Heart left ventricle (tissue), 13 donors: ENCODE data around the gene MMP24.

Experiments
- POLR2A ChIP-seq, 2 donors: fragments of 450-650 bp; IDR thresholded peaks; one replicate each; pipeline ENCODE4 v1.6.1; 2017; ENCODE audit warnings: antibody characterized with exemption in 2 of 2, mild to moderate bottlenecking in 2 of 2, moderate library complexity in 2 of 2
- TF ChIP-seq, protein P1 (sequence below), 12 donors: fragments of 200-600 bp; sonication (generic) in 4 of 12; IDR thresholded peaks; one replicate each; pipeline versions ENCODE4 v1.5.0 to v1.8.0; 2018 to 2022; ENCODE audit warnings: antibody characterized with exemption in 12 of 12, mild to moderate bottlenecking in 5 of 12
- donor health status: ischemic (EF 13 %, LVEDD 7.1; RV severe dilation, severe dysfunction).
- donor health status: DM: no; HTN: yes; CAD: no.
- donor health status: DM: no; HTN: no; CAD: no.
- donor health status: ischemic (EF 25% LVEDD 6.9; RV normal size, moderate dysfunction).
- donor health status: ischemic (EF 25% LVEDD 5.7; RV mildly dilated, moderate dysfunction).
- donor health status: ischemic (EF 35%, LVEDD 5.7; RV mildly dilated, moderate dysfunction).
- donor health status: nonischemic (EF 11% LVEDD 7.7; RV severe dilation, severe dysfunction).
- donor health status: DM: yes; HTN: yes; CAD: no.
- donor health status: PGD.
- donor health status: ischemic (EF 29% LVEDD 5.4; RV normal size, mild dysfunction).
- donor health status: nonischemic (EF 23%, LVEDD 6.1; RV moderate dilation, normal function).

GRCh38 chr20:35181731-35182130 lies 44.8 kb upstream of the MMP24 start:
- no peak for TF ChIP-seq POLR2A (IDR thresholded peaks at IDR 0.05)
- TF ChIP-seq, protein P1, sequence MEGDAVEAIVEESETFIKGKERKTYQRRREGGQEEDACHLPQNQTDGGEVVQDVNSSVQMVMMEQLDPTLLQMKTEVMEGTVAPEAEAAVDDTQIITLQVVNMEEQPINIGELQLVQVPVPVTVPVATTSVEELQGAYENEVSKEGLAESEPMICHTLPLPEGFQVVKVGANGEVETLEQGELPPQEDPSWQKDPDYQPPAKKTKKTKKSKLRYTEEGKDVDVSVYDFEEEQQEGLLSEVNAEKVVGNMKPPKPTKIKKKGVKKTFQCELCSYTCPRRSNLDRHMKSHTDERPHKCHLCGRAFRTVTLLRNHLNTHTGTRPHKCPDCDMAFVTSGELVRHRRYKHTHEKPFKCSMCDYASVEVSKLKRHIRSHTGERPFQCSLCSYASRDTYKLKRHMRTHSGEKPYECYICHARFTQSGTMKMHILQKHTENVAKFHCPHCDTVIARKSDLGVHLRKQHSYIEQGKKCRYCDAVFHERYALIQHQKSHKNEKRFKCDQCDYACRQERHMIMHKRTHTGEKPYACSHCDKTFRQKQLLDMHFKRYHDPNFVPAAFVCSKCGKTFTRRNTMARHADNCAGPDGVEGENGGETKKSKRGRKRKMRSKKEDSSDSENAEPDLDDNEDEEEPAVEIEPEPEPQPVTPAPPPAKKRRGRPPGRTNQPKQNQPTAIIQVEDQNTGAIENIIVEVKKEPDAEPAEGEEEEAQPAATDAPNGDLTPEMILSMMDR (IDR thresholded peaks at IDR 0.05): no peak
